H1 (cell line): ENCODE data around the gene GDAP1L1.

ENCODE experiments used
- CHD7 ChIP-seq: fragments of 300-600 bp; sonication (generic); IDR thresholded peaks from 2 replicates; pipeline ENCODE4 v1.7.1; 2012; ENCODE audit warnings: low read length, moderate library complexity, mild to moderate bottlenecking, inconsistent platforms; ENCODE audit not compliant: insufficient replicate concordance
- CTCF ChIP-seq, 3 experiments: IDR thresholded peaks; 1 replicate in 2 of 3; 2 replicates in 1 of 3; pipeline versions ENCODE4 v1.5.1 to v1.6.1; 2011; ENCODE audit warnings: low read length in 3 of 3, mild to moderate bottlenecking in 3 of 3, inconsistent platforms in 2 of 3, low read depth in 1 of 3, moderate library complexity in 1 of 3; ENCODE audit not compliant: insufficient read depth in 1 of 3; ENCODE audit errors: control extremely low read depth in 1 of 3
- EP300 ChIP-seq, 2 experiments: IDR thresholded peaks; 1 replicate in 1 of 2; 2 replicates in 1 of 2; pipeline ENCODE4 v1.6.1; 2011 to 2012; ENCODE audit warnings: low read depth in 2 of 2, low read length in 2 of 2, mild to moderate bottlenecking in 2 of 2, borderline replicate concordance in 1 of 2, inconsistent platforms in 1 of 2, moderate library complexity in 1 of 2
- SIN3A ChIP-seq, 2 experiments: IDR thresholded peaks in 1 of 2; conservative IDR thresholded peaks in 1 of 2; 2 replicates each; pipeline ENCODE4 v1.6.1; 2011 to 2012; ENCODE audit warnings: low read length in 2 of 2, improper control_type of control experiment in 1 of 2, low read depth in 1 of 2, mild to moderate bottlenecking in 1 of 2
- YY1 ChIP-seq: IDR thresholded peaks from 2 replicates; pipeline ENCODE4 v1.6.1; 2011; ENCODE audit warnings: low read depth, mild to moderate bottlenecking, low read length

DNA sequence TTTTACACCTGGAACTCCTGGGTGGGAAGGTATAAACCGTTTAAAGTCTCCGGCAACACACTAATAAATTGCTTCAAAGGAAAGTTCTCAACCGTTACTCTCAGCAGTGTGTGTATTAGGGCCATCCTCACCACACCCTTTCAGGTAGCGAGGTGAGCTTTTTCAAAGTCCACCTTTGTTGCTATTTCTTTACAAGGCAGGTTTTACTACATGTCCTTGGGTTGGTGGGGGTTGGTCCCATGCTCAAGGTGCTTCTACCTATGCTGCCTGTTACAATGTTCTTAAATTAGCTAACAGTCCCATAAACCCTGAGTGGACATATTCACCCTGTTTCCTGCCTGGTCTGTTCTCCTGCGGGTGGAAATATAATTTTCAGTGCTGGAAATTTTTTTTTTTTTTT, 23.4 kb upstream of the GDAP1L1 start:
- TF ChIP-seq YY1, result no peak
- no peak for TF ChIP-seq CTCF (IDR thresholded peaks at IDR 0.05; ENCODE audit: control extremely low read depth in 1 of 3, insufficient read depth in 1 of 3, low read depth in 1 of 3, low read length in 3 of 3)
- no peak for TF ChIP-seq CHD7
- TF ChIP-seq SIN3A (conservative IDR thresholded peaks at IDR 0.05 in 1 of 2, IDR thresholded peaks at IDR 0.05 in 1 of 2; ENCODE audit: low read depth in 1 of 2, low read length in 2 of 2), result no peak
- no peak for TF ChIP-seq EP300 (IDR thresholded peaks at IDR 0.05; ENCODE audit: borderline replicate concordance in 1 of 2, low read depth in 2 of 2, low read length in 2 of 2)
